GM12864 (cell line): ENCODE results near the gene ENTPD6.
"Not testable (repeated sequence)": the region's sequence is repeated elsewhere in the genome, so short reads cannot be mapped to it uniquely, and the experiment has no call there.

Experiments used
- DNase-seq: peaks from one replicate; pipeline ENCODE4 v3.0.0-alpha.2; 2011; ENCODE audit warnings: low read depth
- H3K4me3 ChIP-seq: 2 replicates; pipeline ENCODE4 v1.5.1; 2011; ENCODE audit warnings: mild to moderate bottlenecking, low read depth, low read length, control low read depth
- TF ChIP-seq, protein P1 (sequence below): IDR thresholded peaks from 2 replicates; pipeline ENCODE4 v1.5.1; 2011; ENCODE audit warnings: low read depth, mild to moderate bottlenecking, moderate library complexity, low read length, control low read depth, inconsistent platforms; ENCODE audit errors: missing control alignments

The ENTPD6 gene

DNA sequence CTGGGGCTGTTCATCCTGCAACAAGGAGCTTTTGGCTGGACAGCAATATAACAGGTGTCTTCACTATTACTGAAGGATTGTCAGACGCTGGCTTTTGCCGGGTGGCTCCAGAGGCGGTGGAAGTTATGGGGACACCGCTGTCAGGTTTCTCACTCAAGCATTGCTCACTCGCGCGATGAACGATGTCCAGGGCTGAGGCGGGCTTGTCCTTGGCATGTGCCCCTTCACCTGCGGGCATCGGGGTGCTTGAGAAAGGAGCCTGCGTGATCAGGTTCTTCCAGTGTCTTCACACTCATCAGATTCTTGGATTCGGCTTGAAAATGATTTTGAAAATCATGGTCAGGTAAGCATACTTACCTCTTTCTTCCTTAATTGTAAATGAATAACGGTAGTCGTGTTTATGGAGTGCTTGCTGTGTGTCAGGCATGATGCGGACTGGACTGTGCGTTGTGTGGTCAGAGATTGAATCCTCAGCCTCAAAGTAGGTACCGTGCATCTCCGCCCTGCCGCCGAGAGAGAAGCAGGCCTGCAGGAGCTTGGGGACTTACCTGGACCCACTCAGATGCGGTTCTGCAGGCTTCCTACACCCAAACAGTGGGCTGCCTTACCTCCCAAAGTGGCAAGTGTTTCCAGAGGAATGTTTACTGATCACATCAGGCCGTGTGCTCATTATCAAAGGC lies 34.1 kb downstream of the ENTPD6 start:
- H3K4me3 ChIP-seq: no peak overlapping the region
- TF ChIP-seq, protein P1, sequence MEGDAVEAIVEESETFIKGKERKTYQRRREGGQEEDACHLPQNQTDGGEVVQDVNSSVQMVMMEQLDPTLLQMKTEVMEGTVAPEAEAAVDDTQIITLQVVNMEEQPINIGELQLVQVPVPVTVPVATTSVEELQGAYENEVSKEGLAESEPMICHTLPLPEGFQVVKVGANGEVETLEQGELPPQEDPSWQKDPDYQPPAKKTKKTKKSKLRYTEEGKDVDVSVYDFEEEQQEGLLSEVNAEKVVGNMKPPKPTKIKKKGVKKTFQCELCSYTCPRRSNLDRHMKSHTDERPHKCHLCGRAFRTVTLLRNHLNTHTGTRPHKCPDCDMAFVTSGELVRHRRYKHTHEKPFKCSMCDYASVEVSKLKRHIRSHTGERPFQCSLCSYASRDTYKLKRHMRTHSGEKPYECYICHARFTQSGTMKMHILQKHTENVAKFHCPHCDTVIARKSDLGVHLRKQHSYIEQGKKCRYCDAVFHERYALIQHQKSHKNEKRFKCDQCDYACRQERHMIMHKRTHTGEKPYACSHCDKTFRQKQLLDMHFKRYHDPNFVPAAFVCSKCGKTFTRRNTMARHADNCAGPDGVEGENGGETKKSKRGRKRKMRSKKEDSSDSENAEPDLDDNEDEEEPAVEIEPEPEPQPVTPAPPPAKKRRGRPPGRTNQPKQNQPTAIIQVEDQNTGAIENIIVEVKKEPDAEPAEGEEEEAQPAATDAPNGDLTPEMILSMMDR: no peak
- DNase-seq: no peak

DNA sequence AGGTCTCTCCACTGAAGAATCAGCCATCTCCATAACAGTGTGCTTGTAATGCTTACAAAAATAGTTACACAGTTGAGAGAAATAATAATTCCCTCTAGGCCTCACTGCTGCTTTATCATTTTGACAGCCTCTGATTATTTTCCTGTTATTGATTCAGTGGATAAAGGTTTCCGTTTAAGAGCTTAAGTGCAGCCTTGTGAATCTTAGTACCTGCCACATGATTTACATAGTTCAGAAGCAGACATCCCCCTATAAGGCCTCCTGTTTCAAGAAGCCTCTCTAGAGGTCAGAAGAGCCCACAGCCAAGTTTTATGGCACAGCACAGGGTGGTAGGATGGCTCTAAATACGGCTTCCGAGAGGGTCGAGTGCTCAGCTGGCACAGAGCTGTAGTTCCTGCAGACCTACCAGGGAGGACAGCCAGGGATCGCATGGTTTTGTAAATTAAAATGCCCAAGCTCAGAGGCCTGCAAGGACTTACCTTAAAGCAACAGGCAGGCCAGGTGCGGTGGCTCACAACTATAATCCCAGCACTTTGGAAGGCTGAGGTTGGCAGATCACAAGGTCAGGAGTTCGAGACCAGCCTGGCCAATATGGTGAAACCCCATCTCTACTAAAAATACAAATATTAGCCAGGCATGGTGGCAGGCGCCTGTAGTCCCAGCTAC lies 34.8 kb downstream of the ENTPD6 start:
- H3K4me3 ChIP-seq: no peak overlapping the region
- DNase-seq: no peak
- TF ChIP-seq, protein P1: no peak

DNA sequence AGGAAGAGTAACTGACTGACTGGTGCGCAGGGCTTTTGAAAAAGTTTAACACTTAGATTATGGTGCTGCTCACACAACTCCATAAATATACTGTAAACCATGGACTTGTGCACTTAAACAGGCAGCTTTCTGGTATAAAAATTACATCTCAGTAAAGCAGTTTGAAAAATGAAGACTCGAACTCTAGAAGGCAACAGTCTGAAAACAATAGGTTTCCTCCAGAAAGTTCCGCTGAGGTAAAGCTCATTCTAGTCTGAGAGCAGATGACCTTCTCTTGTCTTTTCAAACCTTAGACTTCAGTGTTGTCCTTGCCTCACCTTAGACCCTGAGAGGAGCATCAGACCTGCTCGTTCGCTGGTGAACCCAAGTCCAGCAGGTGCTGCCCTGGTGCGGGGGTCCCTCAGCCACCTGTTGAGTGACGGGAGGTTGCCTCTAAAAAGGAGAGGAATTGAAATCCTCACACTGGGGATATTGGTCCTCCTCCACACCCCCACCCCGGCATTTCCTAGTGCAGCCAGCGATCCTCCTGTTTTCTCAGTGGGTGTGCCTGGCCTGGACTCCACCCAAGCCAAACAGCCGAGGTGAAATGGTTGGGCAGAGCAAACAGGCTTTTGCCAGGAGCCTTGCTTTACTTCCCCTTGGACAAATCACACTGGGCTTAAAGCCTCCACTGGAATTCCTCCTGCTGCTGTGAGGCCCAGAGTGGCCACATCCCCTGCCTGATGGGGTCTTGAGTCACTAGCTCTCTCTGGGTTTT lies 37.7 kb downstream of the ENTPD6 start:
- TF ChIP-seq, protein P1: no peak
- DNase-seq: no peak
- H3K4me3 ChIP-seq: no peak overlapping the region

DNA sequence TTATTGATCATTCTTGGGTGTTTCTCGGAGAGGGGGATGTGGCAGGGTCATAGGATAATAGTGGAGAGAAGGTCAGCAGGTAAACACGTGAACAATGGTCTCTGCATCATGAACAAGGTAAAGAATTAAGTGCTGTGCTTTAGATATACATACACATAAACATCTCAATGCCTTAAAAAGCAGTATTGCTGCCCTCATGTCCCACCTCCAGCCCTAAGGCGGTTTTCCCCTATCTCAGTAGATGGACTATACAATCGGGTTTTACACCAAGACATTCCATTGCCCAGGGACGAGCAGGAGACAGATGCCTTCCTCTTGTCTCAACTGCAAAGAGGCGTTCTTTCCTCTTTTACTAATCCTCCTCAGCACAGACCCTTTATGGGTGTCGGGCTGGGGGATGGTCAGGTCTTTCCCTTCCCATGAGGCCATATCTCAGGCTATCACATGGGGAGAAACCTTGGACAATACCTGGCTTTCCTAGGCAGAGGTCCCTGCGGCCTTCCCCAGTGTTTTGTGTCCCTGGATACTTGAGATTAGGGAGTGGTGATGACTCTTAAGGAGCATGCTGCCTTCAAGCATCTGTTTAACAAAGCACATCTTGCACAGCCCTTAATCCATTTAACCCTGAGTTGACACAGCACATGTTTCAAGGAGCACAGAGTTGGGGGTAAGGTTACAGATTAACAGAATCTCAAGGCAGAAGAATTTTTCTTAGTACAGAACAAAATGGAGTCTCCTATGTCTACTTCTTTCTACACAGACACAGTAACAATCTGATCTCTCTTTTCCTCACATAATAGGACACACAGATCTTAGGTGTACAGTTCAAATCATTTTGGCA lies 38.7 kb downstream of the ENTPD6 start:
- DNase-seq, H3K4me3 ChIP-seq: not testable (repeated sequence)

DNA sequence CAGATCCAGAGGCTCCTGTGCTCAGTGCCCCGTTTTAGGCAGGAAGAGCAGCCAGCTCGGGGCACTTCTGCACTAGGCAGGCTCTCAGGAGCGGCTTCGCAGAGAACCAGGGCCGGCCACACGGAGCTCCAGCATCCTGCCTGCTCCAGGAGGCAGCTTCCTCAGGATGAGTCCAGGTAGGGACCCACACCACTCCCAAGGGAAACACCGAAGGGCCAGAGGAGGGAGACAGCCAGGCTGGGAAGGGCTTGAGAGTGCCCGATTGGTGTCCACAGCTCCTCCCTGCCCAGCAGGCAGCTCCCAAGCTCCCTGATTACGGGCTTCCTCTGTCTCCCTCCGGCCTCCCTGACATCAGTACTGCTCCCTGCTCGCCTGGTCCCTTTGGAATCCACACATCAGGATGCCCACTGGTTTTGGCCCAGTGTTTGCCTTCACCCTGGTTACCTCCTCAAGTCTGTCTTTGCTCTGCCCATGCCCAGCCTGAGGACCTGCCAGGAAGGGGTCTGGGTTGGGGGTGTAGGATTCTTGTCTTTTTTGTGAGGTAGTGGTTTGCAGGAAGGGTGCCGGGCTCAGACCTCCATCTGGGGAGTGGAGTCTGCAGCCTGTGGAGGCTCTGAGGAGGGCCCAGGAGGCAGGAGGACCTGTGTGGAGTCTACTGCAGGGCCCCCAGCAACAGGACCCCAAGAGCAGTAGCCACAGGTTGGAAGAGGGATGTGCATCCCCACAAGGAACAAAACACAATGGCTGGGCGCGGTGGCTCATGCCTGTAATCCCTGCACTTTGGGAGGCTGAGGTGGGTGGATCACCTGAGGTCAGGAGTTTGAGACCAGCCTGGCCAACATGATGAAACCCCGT lies 41.2 kb downstream of the ENTPD6 start:
- TF ChIP-seq, protein P1: no peak
- DNase-seq: no peak
- no peak overlapping the region for H3K4me3 ChIP-seq

DNA sequence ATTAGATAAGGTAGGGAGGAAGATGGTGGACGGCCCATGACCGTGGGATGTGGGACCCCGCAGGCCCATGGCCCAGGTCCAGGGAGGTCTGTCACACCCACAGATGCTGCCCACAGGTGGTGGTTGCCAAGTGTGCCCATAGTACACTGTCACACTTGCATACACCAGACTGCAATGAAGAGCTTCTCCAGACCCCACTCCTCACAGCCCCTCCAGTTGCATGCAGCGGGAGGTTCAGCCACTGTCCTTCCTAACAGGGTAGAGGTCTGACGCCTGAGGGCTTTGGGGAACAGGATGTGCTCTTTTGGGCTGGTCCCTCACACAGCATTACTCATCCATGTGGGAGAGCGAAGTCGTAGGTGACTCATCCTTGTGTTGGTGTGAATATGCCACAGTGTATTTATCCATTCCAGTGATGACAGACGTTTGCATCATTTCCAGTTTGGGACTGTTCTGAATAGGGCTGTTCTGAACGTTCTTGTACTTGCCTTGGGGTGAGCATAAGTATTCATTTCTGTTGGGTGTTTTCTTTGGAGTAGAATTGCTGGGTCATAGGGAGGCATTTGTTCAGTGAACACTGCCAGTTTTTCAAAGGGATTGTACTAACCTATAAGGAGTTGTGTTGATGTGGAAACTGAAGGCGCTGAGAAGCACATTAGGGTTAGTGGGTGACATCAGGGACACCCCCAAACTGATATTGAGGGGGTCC lies 42.3 kb downstream of the ENTPD6 start:
- TF ChIP-seq, protein P1: no peak
- DNase-seq: no peak
- no peak overlapping the region for H3K4me3 ChIP-seq
